Neural cell (in vitro differentiated cells): ENCODE data around the gene LALBA.

ENCODE experiments used
- EP300 ChIP-seq: fragments of 450-650 bp; conservative IDR thresholded peaks from 2 replicates; pipeline ENCODE4 v1.6.1; 2014; ENCODE audit warnings: antibody characterized with exemption, mild to moderate bottlenecking, moderate library complexity; ENCODE audit not compliant: poor library complexity, severe bottlenecking
- EZH2 ChIP-seq: fragments of 200-600, 300-800 bp; shearing (Covaris generic), sonication (generic); IDR thresholded peaks from 2 replicates; pipeline ENCODE4 v1.6.1; 2014; ENCODE audit warnings: antibody characterized with exemption, low read length, borderline replicate concordance, mild to moderate bottlenecking; ENCODE audit not compliant: insufficient read depth, poor library complexity, severe bottlenecking
- MXI1 ChIP-seq: fragments of 450-650 bp; conservative IDR thresholded peaks from 2 replicates; pipeline ENCODE4 v1.6.1; 2014; ENCODE audit warnings: antibody characterized with exemption, mild to moderate bottlenecking; ENCODE audit not compliant: poor library complexity, severe bottlenecking
- POLR2AphosphoS5 ChIP-seq: IDR thresholded peaks from 2 replicates; pipeline ENCODE4 v1.6.1; 2012
- RAD21 ChIP-seq: fragments of 450-650 bp; conservative IDR thresholded peaks from 2 replicates; pipeline ENCODE4 v1.6.1; 2014; ENCODE audit warnings: antibody characterized with exemption, mild to moderate bottlenecking, moderate library complexity
- TF ChIP-seq, protein P1 (sequence below): fragments of 450-650 bp; IDR thresholded peaks from 2 replicates; pipeline ENCODE4 v1.5.1; 2014; ENCODE audit warnings: antibody characterized with exemption, mild to moderate bottlenecking, moderate library complexity; ENCODE audit not compliant: poor library complexity, severe bottlenecking

DNA sequence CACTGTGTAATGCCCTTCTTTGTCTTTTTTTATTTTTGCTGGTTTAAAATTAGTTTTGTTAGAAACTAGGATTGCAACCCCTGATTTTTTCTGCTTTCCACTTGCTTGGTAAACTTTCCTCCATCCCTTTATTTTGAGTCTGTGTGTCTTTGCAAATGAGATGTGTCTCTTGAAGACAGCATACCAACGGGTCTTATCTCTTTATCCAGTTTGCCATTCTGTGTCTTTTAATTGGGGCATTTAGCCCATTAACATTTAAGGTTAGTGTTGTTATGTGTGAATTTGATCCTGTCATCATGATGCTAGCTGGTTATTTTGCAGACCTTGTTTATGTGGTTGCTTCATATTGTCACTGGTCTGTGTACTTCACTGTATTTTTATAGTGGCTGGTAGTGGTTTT is 43.5 kb upstream of the LALBA start:
- TF ChIP-seq MXI1, result no peak
- TF ChIP-seq, protein P1, sequence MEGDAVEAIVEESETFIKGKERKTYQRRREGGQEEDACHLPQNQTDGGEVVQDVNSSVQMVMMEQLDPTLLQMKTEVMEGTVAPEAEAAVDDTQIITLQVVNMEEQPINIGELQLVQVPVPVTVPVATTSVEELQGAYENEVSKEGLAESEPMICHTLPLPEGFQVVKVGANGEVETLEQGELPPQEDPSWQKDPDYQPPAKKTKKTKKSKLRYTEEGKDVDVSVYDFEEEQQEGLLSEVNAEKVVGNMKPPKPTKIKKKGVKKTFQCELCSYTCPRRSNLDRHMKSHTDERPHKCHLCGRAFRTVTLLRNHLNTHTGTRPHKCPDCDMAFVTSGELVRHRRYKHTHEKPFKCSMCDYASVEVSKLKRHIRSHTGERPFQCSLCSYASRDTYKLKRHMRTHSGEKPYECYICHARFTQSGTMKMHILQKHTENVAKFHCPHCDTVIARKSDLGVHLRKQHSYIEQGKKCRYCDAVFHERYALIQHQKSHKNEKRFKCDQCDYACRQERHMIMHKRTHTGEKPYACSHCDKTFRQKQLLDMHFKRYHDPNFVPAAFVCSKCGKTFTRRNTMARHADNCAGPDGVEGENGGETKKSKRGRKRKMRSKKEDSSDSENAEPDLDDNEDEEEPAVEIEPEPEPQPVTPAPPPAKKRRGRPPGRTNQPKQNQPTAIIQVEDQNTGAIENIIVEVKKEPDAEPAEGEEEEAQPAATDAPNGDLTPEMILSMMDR, result no peak
- no peak for TF ChIP-seq RAD21
- TF ChIP-seq EZH2, result no peak
- no peak for TF ChIP-seq EP300
- TF ChIP-seq POLR2AphosphoS5, result no peak
